Neural cell (in vitro differentiated cells): ENCODE data around the gene FOXE1. TPM values are rescaled to one million over a fixed set of nuclear protein-coding genes. Genes with fewer than 3 reads are reported as not detected.

Source experiments
- H2AFZ ChIP-seq: fragments of 200-600, 300-800 bp; sonication (generic), shearing (Covaris generic); 2 replicates; pipeline ENCODE4 v1.6.0; 2014; ENCODE audit warnings: low read depth, mild to moderate bottlenecking, antibody characterized with exemption, low read length, moderate library complexity
- H3F3A ChIP-seq: fragments of 200-600 bp; shearing (Covaris generic); 2 replicates; pipeline ENCODE4 v1.6.1; 2016; ENCODE audit warnings: mild to moderate bottlenecking, moderate library complexity, mixed read lengths, antibody characterized with exemption, low read length; ENCODE audit not compliant: insufficient read depth, poor library complexity, severe bottlenecking
- H3K27ac ChIP-seq: fragments of 200-600, 300-800 bp; sonication (generic), shearing (Covaris generic); 2 replicates; pipeline ENCODE4 v1.5.1; 2014; ENCODE audit warnings: mild to moderate bottlenecking, low read length, moderate library complexity
- H3K27me3 ChIP-seq: fragments of 300-800, 200-600 bp; sonication (generic), shearing (Covaris generic); 2 replicates; pipeline ENCODE4 v1.6.0; 2014; ENCODE audit warnings: mild to moderate bottlenecking, low read depth, low read length, moderate library complexity; ENCODE audit not compliant: insufficient read depth
- H3K36me3 ChIP-seq: fragments of 300-800, 200-600 bp; sonication (generic), shearing (Covaris generic); 2 replicates; pipeline ENCODE4 v1.5.1; 2014; ENCODE audit warnings: mild to moderate bottlenecking, antibody characterized with exemption, low read length, moderate library complexity; ENCODE audit not compliant: insufficient read depth
- H3K4me2 ChIP-seq: fragments of 300-800, 200-600 bp; sonication (generic), shearing (Covaris generic); 2 replicates; pipeline ENCODE4 v1.6.0; 2014; ENCODE audit warnings: mild to moderate bottlenecking, low read length
- H3K4me3 ChIP-seq: fragments of 300-800, 200-600 bp; sonication (generic), shearing (Covaris generic); 2 replicates; pipeline ENCODE4 v1.5.1; 2014; ENCODE audit warnings: mild to moderate bottlenecking, low read length, moderate library complexity
- H3K79me2 ChIP-seq: fragments of 200-600 bp; shearing (Covaris generic); replicated peaks from 2 replicates; pipeline ENCODE4 v1.6.0; 2014; ENCODE audit warnings: mild to moderate bottlenecking, low read length, moderate library complexity; ENCODE audit not compliant: insufficient read depth
- H3K9ac ChIP-seq: fragments of 300-800, 200-600 bp; sonication (generic), shearing (Covaris generic); 2 replicates; pipeline ENCODE4 v1.6.1; 2016; ENCODE audit warnings: mild to moderate bottlenecking, low read length, mixed read lengths
- H3K9me2 ChIP-seq: fragments of 200-600 bp; shearing (Covaris generic); 2 replicates; pipeline ENCODE4 v1.6.1; 2016; ENCODE audit warnings: mild to moderate bottlenecking, low read length, mixed read lengths; ENCODE audit not compliant: insufficient read depth
- H3K9me3 ChIP-seq: fragments of 200-600, 300-800 bp; sonication (generic), shearing (Covaris generic); 2 replicates; pipeline ENCODE4 v1.6.1; 2016; ENCODE audit warnings: mild to moderate bottlenecking, mixed run types, low read length, moderate library complexity, mixed read lengths
- H4K20me1 ChIP-seq: fragments of 200-600 bp; shearing (Covaris generic); 2 replicates; pipeline ENCODE4 v1.6.1; 2016; ENCODE audit warnings: mild to moderate bottlenecking, mixed run types; ENCODE audit not compliant: insufficient read depth
- EP300 ChIP-seq: fragments of 450-650 bp; conservative IDR thresholded peaks from 2 replicates; pipeline ENCODE4 v1.6.1; 2014; ENCODE audit warnings: antibody characterized with exemption, mild to moderate bottlenecking, moderate library complexity; ENCODE audit not compliant: poor library complexity, severe bottlenecking
- EZH2 ChIP-seq: fragments of 200-600, 300-800 bp; shearing (Covaris generic), sonication (generic); IDR thresholded peaks from 2 replicates; pipeline ENCODE4 v1.6.1; 2014; ENCODE audit warnings: antibody characterized with exemption, low read length, borderline replicate concordance, mild to moderate bottlenecking; ENCODE audit not compliant: insufficient read depth, poor library complexity, severe bottlenecking
- MXI1 ChIP-seq: fragments of 450-650 bp; conservative IDR thresholded peaks from 2 replicates; pipeline ENCODE4 v1.6.1; 2014; ENCODE audit warnings: antibody characterized with exemption, mild to moderate bottlenecking; ENCODE audit not compliant: poor library complexity, severe bottlenecking
- POLR2AphosphoS5 ChIP-seq: IDR thresholded peaks from 2 replicates; pipeline ENCODE4 v1.6.1; 2012
- RAD21 ChIP-seq: fragments of 450-650 bp; conservative IDR thresholded peaks from 2 replicates; pipeline ENCODE4 v1.6.1; 2014; ENCODE audit warnings: antibody characterized with exemption, mild to moderate bottlenecking, moderate library complexity
- SMC3 ChIP-seq: fragments of 450-650 bp; conservative IDR thresholded peaks from 2 replicates; pipeline ENCODE4 v1.6.1; 2014; ENCODE audit warnings: antibody characterized with exemption, mild to moderate bottlenecking, moderate library complexity; ENCODE audit not compliant: poor library complexity
- TAF1 ChIP-seq: IDR thresholded peaks from 2 replicates; pipeline ENCODE4 v1.6.1; 2012; ENCODE audit warnings: low read depth
- polyA plus RNA-seq: library from polyadenylated mRNA; depleted of rRNA; stranded (reverse); fragments of >200 nt; gene quantifications from 2 replicates; pipeline ENCODE4 v1.2.3, GENCODE V29; 2014
- TF ChIP-seq, protein P1 (sequence below): IDR thresholded peaks from 2 replicates; pipeline ENCODE4 v1.6.1; 2012; ENCODE audit warnings: borderline replicate concordance
- TF ChIP-seq, protein P2 (sequence below): fragments of 450-650 bp; IDR thresholded peaks from 2 replicates; pipeline ENCODE4 v1.5.1; 2014; ENCODE audit warnings: antibody characterized with exemption, mild to moderate bottlenecking, moderate library complexity; ENCODE audit not compliant: poor library complexity, severe bottlenecking

Gene FOXE1
- polyA plus RNA-seq, 1 donor from 2014 or later, result not detected

DNA sequence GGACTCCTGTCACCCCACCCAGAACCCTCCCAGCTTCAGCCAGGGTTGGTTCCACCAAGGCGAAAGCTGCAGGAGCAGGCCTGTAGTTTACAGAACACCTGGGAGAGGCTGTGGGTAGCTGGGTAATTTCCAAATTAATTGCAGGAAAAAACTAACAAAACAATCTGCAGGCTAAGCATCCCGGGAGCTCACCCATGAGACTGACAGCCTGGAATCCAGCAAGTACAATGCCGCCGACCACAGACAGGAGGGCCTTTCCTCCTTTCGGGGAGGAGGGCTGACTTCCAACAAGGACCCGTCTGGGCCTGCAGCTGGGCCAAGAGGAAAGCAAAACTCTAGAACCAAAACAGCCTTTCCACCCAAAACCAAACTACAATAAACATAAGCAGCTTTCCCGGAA, 10.3 kb downstream of the FOXE1 start:
- no peak overlapping the region for H3K27ac ChIP-seq
- H3K4me2 ChIP-seq, result no peak overlapping the region
- no peak overlapping the region for H3K9ac ChIP-seq
- no peak overlapping the region for H2AFZ ChIP-seq
- no peaks in the 10 kb centered on the region for H3K36me3 ChIP-seq
- no peaks in the 10 kb centered on the region for H4K20me1 ChIP-seq
- no peaks in the 10 kb centered on the region for H3F3A ChIP-seq
- no peak overlapping the region for H3K4me3 ChIP-seq
- no peaks in the 10 kb centered on the region for H3K9me2 ChIP-seq
- peaks cover 8% of the 10 kb centered on the region for H3K9me3 ChIP-seq
- TF ChIP-seq EZH2, result no peak
- no peaks in the 10 kb centered on the region for H3K79me2 ChIP-seq
- peaks cover 29% of the 10 kb centered on the region for H3K27me3 ChIP-seq

DNA sequence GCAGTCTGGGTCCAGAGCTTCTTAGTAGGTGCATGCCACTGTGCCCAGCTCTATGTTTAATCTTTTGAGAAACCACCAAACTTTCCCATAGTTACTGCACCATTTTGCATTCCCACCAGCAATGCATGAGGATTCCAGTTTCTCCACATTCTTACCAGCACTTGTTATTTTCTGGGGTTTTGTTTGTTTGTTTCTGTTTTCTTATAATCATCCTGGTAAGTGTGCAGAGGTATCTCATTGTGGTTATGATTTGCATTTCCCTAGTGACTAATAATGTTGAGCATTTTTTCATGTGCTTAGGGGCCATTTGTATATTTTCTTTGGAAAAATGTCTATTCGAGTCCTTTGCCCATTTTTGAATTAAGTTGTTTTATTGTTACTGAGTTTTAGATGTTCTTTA, 11.4 kb downstream of the FOXE1 start:
- no peak overlapping the region for H2AFZ ChIP-seq
- no peak for TF ChIP-seq RAD21
- TF ChIP-seq EP300, result no peak
- TF ChIP-seq, protein P1, sequence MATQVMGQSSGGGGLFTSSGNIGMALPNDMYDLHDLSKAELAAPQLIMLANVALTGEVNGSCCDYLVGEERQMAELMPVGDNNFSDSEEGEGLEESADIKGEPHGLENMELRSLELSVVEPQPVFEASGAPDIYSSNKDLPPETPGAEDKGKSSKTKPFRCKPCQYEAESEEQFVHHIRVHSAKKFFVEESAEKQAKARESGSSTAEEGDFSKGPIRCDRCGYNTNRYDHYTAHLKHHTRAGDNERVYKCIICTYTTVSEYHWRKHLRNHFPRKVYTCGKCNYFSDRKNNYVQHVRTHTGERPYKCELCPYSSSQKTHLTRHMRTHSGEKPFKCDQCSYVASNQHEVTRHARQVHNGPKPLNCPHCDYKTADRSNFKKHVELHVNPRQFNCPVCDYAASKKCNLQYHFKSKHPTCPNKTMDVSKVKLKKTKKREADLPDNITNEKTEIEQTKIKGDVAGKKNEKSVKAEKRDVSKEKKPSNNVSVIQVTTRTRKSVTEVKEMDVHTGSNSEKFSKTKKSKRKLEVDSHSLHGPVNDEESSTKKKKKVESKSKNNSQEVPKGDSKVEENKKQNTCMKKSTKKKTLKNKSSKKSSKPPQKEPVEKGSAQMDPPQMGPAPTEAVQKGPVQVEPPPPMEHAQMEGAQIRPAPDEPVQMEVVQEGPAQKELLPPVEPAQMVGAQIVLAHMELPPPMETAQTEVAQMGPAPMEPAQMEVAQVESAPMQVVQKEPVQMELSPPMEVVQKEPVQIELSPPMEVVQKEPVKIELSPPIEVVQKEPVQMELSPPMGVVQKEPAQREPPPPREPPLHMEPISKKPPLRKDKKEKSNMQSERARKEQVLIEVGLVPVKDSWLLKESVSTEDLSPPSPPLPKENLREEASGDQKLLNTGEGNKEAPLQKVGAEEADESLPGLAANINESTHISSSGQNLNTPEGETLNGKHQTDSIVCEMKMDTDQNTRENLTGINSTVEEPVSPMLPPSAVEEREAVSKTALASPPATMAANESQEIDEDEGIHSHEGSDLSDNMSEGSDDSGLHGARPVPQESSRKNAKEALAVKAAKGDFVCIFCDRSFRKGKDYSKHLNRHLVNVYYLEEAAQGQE, result no peak
- no peak for TF ChIP-seq POLR2AphosphoS5
- TF ChIP-seq MXI1, result no peak
- TF ChIP-seq, protein P2, sequence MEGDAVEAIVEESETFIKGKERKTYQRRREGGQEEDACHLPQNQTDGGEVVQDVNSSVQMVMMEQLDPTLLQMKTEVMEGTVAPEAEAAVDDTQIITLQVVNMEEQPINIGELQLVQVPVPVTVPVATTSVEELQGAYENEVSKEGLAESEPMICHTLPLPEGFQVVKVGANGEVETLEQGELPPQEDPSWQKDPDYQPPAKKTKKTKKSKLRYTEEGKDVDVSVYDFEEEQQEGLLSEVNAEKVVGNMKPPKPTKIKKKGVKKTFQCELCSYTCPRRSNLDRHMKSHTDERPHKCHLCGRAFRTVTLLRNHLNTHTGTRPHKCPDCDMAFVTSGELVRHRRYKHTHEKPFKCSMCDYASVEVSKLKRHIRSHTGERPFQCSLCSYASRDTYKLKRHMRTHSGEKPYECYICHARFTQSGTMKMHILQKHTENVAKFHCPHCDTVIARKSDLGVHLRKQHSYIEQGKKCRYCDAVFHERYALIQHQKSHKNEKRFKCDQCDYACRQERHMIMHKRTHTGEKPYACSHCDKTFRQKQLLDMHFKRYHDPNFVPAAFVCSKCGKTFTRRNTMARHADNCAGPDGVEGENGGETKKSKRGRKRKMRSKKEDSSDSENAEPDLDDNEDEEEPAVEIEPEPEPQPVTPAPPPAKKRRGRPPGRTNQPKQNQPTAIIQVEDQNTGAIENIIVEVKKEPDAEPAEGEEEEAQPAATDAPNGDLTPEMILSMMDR, result no peak
- no peak for TF ChIP-seq SMC3
- TF ChIP-seq TAF1, result no peak
- TF ChIP-seq EZH2, result no peak
- no peak overlapping the region for H3K9ac ChIP-seq
- H3K27me3 ChIP-seq, result peaks cover 19% of the 10 kb centered on the region
- no peak overlapping the region for H3K27ac ChIP-seq
- no peaks in the 10 kb centered on the region for H3F3A ChIP-seq
- no peak overlapping the region for H3K4me3 ChIP-seq
- no peaks in the 10 kb centered on the region for H3K36me3 ChIP-seq
- H3K9me3 ChIP-seq, result peaks cover 8% of the 10 kb centered on the region
- no peaks in the 10 kb centered on the region for H3K9me2 ChIP-seq
- H3K79me2 ChIP-seq, result no peaks in the 10 kb centered on the region
- no peak overlapping the region for H3K4me2 ChIP-seq
- H4K20me1 ChIP-seq, result no peaks in the 10 kb centered on the region

DNA sequence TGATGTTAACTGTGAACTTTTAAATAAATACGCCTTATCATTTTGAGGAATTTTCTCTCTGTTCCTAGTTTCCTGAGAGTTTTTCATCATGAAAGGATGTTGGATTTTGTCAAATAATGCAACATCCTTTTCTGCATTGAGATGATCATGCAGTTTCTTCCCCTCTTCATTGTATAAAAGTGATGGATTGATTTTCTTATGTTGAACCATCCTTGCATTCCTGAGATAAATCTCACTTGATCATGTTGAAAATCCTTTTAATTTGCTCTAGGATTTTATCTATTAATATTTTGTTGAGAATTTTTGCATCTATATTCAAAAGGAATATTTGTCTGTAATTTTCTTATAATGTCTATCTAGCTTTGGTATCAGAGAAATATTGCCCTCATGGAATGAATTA, 13.3 kb downstream of the FOXE1 start:
- no peaks in the 10 kb centered on the region for H3K79me2 ChIP-seq
- H2AFZ ChIP-seq, result no peak overlapping the region
- H3F3A ChIP-seq, result no peaks in the 10 kb centered on the region
- H3K27me3 ChIP-seq, result no peaks in the 10 kb centered on the region
- no peak overlapping the region for H3K9ac ChIP-seq
- no peak overlapping the region for H3K4me3 ChIP-seq
- H3K36me3 ChIP-seq, result no peaks in the 10 kb centered on the region
- H3K9me3 ChIP-seq, result peaks cover 8% of the 10 kb centered on the region
- H3K4me2 ChIP-seq, result no peak overlapping the region
- H3K9me2 ChIP-seq, result no peaks in the 10 kb centered on the region
- H3K27ac ChIP-seq, result no peak overlapping the region
- TF ChIP-seq, protein P1, result no peak
- no peak for TF ChIP-seq POLR2AphosphoS5
- no peak for TF ChIP-seq RAD21
- no peak for TF ChIP-seq EP300
- TF ChIP-seq SMC3, result no peak
- TF ChIP-seq TAF1, result no peak
- no peak for TF ChIP-seq EZH2
- TF ChIP-seq, protein P2, result no peak
- TF ChIP-seq MXI1, result no peak
- no peaks in the 10 kb centered on the region for H4K20me1 ChIP-seq
